ENCODE data around the gene RANGRF.

The RANGRF gene

GRCh38 chr17:8264836-8265542, 23.5 kb upstream of the RANGRF start:
- no peak overlapping the region for H3K4me2 ChIP-seq (ENCODE audit: insufficient read depth, low read length)
- H3K4me3 ChIP-seq (ENCODE audit: low read depth in 1 of 2, low read length in 2 of 2): no peak overlapping the region
- no peaks in the 10 kb centered on the region for H4K20me1 ChIP-seq (ENCODE audit: insufficient read depth, low read length)
- no peaks in the 10 kb centered on the region for H3K9me3 ChIP-seq (ENCODE audit: insufficient read depth, low read length, severe bottlenecking)
- H3K79me2 ChIP-seq (ENCODE audit: insufficient read depth, low read length): no peaks in the 10 kb centered on the region
- no peak overlapping the region for H2AFZ ChIP-seq (ENCODE audit: low read depth, low read length)
- ATAC-seq (ENCODE audit: insufficient read depth, low read depth) (no peak), DNase-seq (no peak)
- no peak overlapping the region for H3K27ac ChIP-seq (ENCODE audit: low read length)
- no peaks in the 10 kb centered on the region for H3K27me3 ChIP-seq (ENCODE audit: insufficient read depth, low read length, poor library complexity)
- no peak overlapping the region for H3K9ac ChIP-seq (ENCODE audit: low read depth, low read length)
- H3K36me3 ChIP-seq (ENCODE audit: insufficient read depth, low read length): peaks cover 91% of the 10 kb centered on the region
- H3K4me1 ChIP-seq (ENCODE audit: insufficient read depth, low read length): no peaks in the 10 kb centered on the region
- TF ChIP-seq EZH2 (IDR thresholded peaks at IDR 0.05; ENCODE audit: borderline replicate concordance, low read depth, low read length, severe bottlenecking) (no peak), CTCF (IDR thresholded peaks at IDR 0.05; ENCODE audit: borderline replicate concordance, extremely low read depth, low read length, poor library complexity, severe bottlenecking) (no peak)

GRCh38 chr17:8266648-8267479, 21.6 kb upstream of the RANGRF start:
- Histone ChIP-seq H3K27ac (ENCODE audit: low read length) (no peak overlapping the region), H3K4me3 (ENCODE audit: low read depth in 1 of 2, low read length in 2 of 2) (no peak overlapping the region), H3K27me3 (ENCODE audit: insufficient read depth, low read length, poor library complexity) (no peaks in the 10 kb centered on the region), H3K79me2 (ENCODE audit: insufficient read depth, low read length) (no peaks in the 10 kb centered on the region), H3K4me1 (ENCODE audit: insufficient read depth, low read length) (no peaks in the 10 kb centered on the region), H3K36me3 (ENCODE audit: insufficient read depth, low read length) (peaks cover 82% of the 10 kb centered on the region), H4K20me1 (ENCODE audit: insufficient read depth, low read length) (no peaks in the 10 kb centered on the region), H2AFZ (ENCODE audit: low read depth, low read length) (no peak overlapping the region), H3K9ac (ENCODE audit: low read depth, low read length) (no peak overlapping the region), H3K4me2 (ENCODE audit: insufficient read depth, low read length) (no peak overlapping the region), H3K9me3 (ENCODE audit: insufficient read depth, low read length, severe bottlenecking) (no peaks in the 10 kb centered on the region)
- no peak for DNase-seq
- ATAC-seq (ENCODE audit: insufficient read depth, low read depth): no peak
- no peak for TF ChIP-seq EZH2 (IDR thresholded peaks at IDR 0.05; ENCODE audit: borderline replicate concordance, low read depth, low read length, severe bottlenecking)
- TF ChIP-seq CTCF (IDR thresholded peaks at IDR 0.05; ENCODE audit: borderline replicate concordance, extremely low read depth, low read length, poor library complexity, severe bottlenecking): no peak

GRCh38 chr17:8267480-8268147, 20.9 kb upstream of the RANGRF start:
- no peaks in the 10 kb centered on the region for H3K79me2 ChIP-seq (ENCODE audit: insufficient read depth, low read length)
- no peak overlapping the region for H2AFZ ChIP-seq (ENCODE audit: low read depth, low read length)
- DNase-seq (no peak), ATAC-seq (ENCODE audit: insufficient read depth, low read depth) (no peak)
- H3K4me1 ChIP-seq (ENCODE audit: insufficient read depth, low read length): no peaks in the 10 kb centered on the region
- no peak overlapping the region for H3K4me3 ChIP-seq (ENCODE audit: low read depth in 1 of 2, low read length in 2 of 2)
- no peak overlapping the region for H3K4me2 ChIP-seq (ENCODE audit: insufficient read depth, low read length)
- H3K27me3 ChIP-seq (ENCODE audit: insufficient read depth, low read length, poor library complexity): no peaks in the 10 kb centered on the region
- H3K9me3 ChIP-seq (ENCODE audit: insufficient read depth, low read length, severe bottlenecking): no peaks in the 10 kb centered on the region
- TF ChIP-seq CTCF (IDR thresholded peaks at IDR 0.05; ENCODE audit: borderline replicate concordance, extremely low read depth, low read length, poor library complexity, severe bottlenecking) (no peak), EZH2 (IDR thresholded peaks at IDR 0.05; ENCODE audit: borderline replicate concordance, low read depth, low read length, severe bottlenecking) (no peak)
- no peaks in the 10 kb centered on the region for H4K20me1 ChIP-seq (ENCODE audit: insufficient read depth, low read length)
- H3K9ac ChIP-seq (ENCODE audit: low read depth, low read length): no peak overlapping the region
- no peak overlapping the region for H3K27ac ChIP-seq (ENCODE audit: low read length)
- peaks cover 76% of the 10 kb centered on the region for H3K36me3 ChIP-seq (ENCODE audit: insufficient read depth, low read length)
